ACC112 (cell line): ENCODE results near the gene EMP3.

Source experiments
- H2AFZ ChIP-seq: fragments of 200-600 bp; sonication (generic); one replicate; pipeline ENCODE4 v1.6.0; 2017; ENCODE audit warnings: antibody characterized with exemption, low read length; ENCODE audit not compliant: unreplicated experiment
- H3K27ac ChIP-seq: fragments of 200-600 bp; sonication (generic); 2 replicates; pipeline ENCODE4 v1.5.1; 2014; ENCODE audit warnings: low read depth, mild to moderate bottlenecking, antibody characterized with exemption, low read length, moderate library complexity
- H3K27me3 ChIP-seq: fragments of 200-600 bp; sonication (generic); 2 replicates; pipeline ENCODE4 v1.6.1; 2014; ENCODE audit warnings: mild to moderate bottlenecking, antibody characterized with exemption, low read length, moderate library complexity, mixed read lengths; ENCODE audit not compliant: insufficient read depth
- H3K36me3 ChIP-seq: fragments of 200-600 bp; sonication (generic); 2 replicates; pipeline ENCODE4 v1.6.1; 2016; ENCODE audit warnings: mild to moderate bottlenecking, antibody characterized with exemption, low read length, moderate library complexity, mixed read lengths; ENCODE audit not compliant: insufficient read depth
- H3K4me1 ChIP-seq: fragments of 200-600 bp; sonication (generic); one replicate; pipeline ENCODE4 v1.6.1; 2016; ENCODE audit warnings: low read length, mixed read lengths; ENCODE audit not compliant: insufficient read depth, unreplicated experiment, control insufficient read depth
- H3K4me3 ChIP-seq: fragments of 200-600 bp; sonication (generic); 2 replicates; pipeline ENCODE4 v1.5.1; 2014; ENCODE audit warnings: mild to moderate bottlenecking, low read depth, low read length
- H3K79me2 ChIP-seq: fragments of 200-600 bp; sonication (generic); one replicate; pipeline ENCODE4 v1.6.0; 2016; ENCODE audit warnings: low read length; ENCODE audit not compliant: control insufficient read depth, unreplicated experiment, insufficient read depth

Gene EMP3

DNA sequence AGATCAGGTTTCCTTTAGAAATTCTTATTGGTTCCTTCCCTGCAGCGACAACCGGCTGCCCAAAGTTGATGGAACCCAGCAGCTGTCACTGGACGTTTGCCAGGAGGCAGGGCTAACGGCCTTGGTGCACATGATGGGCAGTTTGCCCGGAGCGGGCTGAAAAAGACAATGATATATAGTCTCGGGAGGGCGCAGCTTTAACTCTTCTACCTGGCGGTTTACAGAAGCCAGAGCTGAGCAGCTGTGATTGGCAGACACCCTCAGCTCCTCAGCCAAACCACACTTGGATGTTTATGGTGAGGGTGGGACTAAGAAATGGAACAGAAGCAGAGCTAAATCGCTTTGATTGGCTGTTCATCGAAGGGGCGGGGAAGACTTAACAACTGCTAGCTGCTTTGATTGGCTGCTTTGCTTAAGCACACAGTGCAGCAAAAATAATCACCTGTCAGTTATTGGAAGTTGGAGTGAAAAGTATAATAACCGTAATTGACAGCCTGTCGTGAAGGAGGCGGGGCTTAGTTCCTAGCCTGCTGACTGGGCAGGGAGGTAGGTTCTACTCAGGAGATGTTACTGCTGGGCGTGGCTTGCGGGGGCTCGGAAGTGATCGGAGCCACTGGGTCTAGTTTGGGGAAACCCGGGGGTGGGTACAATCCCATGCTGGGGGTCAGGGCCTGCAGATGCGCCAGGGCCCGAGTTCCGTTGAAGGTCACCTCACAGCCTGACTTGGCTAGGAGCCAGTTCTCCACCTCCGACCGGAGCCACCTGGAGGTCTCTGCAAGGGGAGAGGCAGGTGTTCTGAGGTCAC is 7.5 kb downstream of the EMP3 start:
- Histone ChIP-seq H3K27ac (peak overlapping the region; percentile 21; the same call in 1 of the 2 replicates), H3K4me1 (no peaks in the 10 kb centered on the region), H3K79me2 (peaks cover 13% of the 10 kb centered on the region), H3K27me3 (no peaks in the 10 kb centered on the region), H2AFZ (no peak overlapping the region), H3K4me3 (peak overlapping the region; percentile 60), H3K36me3 (peaks cover 14% of the 10 kb centered on the region; the same call in 1 of the 2 replicates)

DNA sequence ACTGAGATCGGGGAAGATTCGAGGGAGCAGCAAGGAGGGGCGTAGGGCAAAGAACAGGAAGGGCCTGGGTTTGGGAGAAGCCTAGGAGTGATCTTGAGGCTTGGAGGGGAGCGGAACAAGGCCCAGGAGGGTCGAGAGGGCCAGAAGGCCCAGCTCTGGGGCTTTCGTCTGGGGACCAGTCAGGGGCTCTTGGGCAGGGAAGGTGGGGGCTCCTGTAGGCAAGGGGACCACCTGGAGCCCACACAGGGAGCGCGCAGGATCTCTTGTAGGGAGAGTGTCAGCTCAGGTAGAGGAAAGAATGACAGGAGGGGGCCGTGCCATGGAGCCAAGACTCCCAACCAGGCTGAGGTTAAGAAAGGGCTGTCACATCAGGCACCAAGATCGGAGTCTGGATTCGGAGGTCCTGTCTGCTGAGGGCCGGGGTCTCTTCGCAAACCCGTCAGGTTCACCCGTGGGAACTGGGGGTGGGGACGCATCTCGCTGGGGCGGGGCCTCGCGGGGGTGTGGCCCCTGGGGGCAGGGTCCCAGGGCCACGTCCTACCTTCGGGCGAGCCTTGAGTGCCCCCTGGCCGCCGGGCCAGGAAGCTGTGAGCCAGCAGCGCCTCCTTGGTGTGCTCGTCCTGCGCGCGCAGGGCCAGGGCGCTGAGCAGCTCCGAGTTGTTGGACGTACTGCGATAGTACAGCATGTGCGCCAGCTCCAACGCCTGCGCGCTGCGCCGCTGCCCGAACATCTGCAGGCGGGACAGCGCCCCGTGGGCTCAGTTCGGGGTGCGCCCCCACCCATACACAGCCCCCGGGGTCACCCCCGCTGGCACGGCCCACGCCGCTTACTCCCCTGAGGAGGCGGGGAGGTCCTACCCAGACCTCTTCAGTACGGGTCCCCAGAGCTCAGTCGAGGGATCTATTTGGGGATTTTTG is 8.4 kb downstream of the EMP3 start:
- H2AFZ ChIP-seq = no peak overlapping the region
- H3K4me1 ChIP-seq = no peaks in the 10 kb centered on the region
- no peaks in the 10 kb centered on the region for H3K27me3 ChIP-seq
- H3K36me3 ChIP-seq = peaks cover 9% of the 10 kb centered on the region; the same call in 1 of the 2 replicates
- H3K4me3 ChIP-seq = peak overlapping the region; percentile 74
- H3K27ac ChIP-seq = peak overlapping the region; percentile 21; the same call in 1 of the 2 replicates
- peaks cover 7% of the 10 kb centered on the region for H3K79me2 ChIP-seq

DNA sequence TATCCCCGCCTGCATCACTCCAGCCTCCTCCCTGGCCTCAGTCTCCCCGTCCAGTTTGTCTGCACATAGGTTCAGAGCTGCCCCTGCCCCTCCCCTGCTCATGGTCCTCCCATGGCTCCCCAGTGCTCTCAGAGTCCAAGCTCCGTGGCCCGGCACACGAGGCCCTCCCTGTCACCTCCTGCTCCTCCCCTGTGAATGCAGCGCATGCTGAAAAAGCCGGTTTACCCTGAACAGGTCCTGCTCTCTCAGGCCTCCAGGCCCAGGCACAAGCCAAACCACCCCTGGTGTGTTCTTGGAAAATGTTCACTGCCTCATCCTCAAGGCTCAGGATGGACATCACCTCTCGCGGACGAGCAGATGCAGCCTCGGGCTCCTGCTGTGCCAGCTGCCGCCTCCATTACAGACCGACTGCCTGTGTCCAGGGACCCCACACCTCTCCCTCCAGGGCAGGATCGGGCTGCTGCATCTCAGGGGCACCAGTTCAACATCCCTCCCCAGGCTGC is 13.0 kb downstream of the EMP3 start:
- H3K36me3 ChIP-seq = no peaks in the 10 kb centered on the region
- H2AFZ ChIP-seq = no peak overlapping the region
- H3K4me1 ChIP-seq = peaks cover 2% of the 10 kb centered on the region
- no peak overlapping the region for H3K27ac ChIP-seq
- H3K4me3 ChIP-seq = no peak overlapping the region
- H3K27me3 ChIP-seq = no peaks in the 10 kb centered on the region
- H3K79me2 ChIP-seq = no peaks in the 10 kb centered on the region

GRCh38 chr19:48338802-48339503 is 13.6 kb downstream of the EMP3 start:
- no peaks in the 10 kb centered on the region for H3K27me3 ChIP-seq
- H3K79me2 ChIP-seq = no peaks in the 10 kb centered on the region
- peaks cover 2% of the 10 kb centered on the region for H3K4me1 ChIP-seq
- no peaks in the 10 kb centered on the region for H3K36me3 ChIP-seq
- H3K27ac ChIP-seq = no peak overlapping the region
- no peak overlapping the region for H2AFZ ChIP-seq
- H3K4me3 ChIP-seq = no peak overlapping the region

DNA sequence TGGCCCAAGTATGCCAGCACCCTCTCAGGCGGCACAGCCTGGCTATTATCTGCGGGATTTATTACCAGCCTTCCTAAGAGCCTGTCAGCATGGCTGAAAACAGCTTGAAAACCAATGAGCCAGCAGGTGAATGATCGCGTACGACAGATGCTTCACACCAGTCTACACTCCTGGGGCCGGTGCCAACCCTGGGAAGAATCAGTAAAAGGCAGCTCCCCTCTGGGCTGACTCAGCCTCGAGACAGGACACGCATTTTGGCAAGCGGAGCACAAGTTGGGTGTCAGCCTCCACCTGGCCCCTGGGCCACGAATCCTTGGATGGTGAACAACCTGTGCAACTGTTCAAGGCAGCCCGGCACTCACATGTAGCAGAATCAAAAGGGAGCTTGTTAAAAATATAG is 15.6 kb downstream of the EMP3 start:
- no peak overlapping the region for H3K27ac ChIP-seq
- no peak overlapping the region for H3K4me3 ChIP-seq
- no peaks in the 10 kb centered on the region for H3K27me3 ChIP-seq
- no peak overlapping the region for H2AFZ ChIP-seq
- H3K79me2 ChIP-seq = no peaks in the 10 kb centered on the region
- H3K36me3 ChIP-seq = no peaks in the 10 kb centered on the region
- peaks cover 2% of the 10 kb centered on the region for H3K4me1 ChIP-seq

GRCh38 chr19:48341515-48342413 is 16.4 kb downstream of the EMP3 start:
- no peaks in the 10 kb centered on the region for H3K27me3 ChIP-seq
- H3K4me3 ChIP-seq = no peak overlapping the region
- peaks cover 2% of the 10 kb centered on the region for H3K4me1 ChIP-seq
- H3K36me3 ChIP-seq = no peaks in the 10 kb centered on the region
- H2AFZ ChIP-seq = no peak overlapping the region
- H3K79me2 ChIP-seq = no peaks in the 10 kb centered on the region
- no peak overlapping the region for H3K27ac ChIP-seq

- H3K27me3 ChIP-seq = no peaks in the 10 kb centered on the region
- no peaks in the 10 kb centered on the region for H3K36me3 ChIP-seq
- H3K4me3 ChIP-seq = no peak overlapping the region
- no peak overlapping the region for H3K27ac ChIP-seq
- H3K4me1 ChIP-seq = peaks cover 2% of the 10 kb centered on the region
- H2AFZ ChIP-seq = no peak overlapping the region
- no peaks in the 10 kb centered on the region for H3K79me2 ChIP-seq
Observed at GRCh38 chr19:48342414-48342738, 17.0 kb downstream of the EMP3 start.

GRCh38 chr19:48342841-48343540 is 17.6 kb downstream of the EMP3 start:
- Histone ChIP-seq H3K4me1 (peaks cover 2% of the 10 kb centered on the region), H3K36me3 (no peaks in the 10 kb centered on the region), H3K4me3 (no peak overlapping the region), H2AFZ (no peak overlapping the region), H3K79me2 (no peaks in the 10 kb centered on the region), H3K27me3 (no peaks in the 10 kb centered on the region), H3K27ac (no peak overlapping the region)

GRCh38 chr19:48344892-48345291 is 19.5 kb downstream of the EMP3 start:
- H3K79me2 ChIP-seq = no peaks in the 10 kb centered on the region
- no peaks in the 10 kb centered on the region for H3K36me3 ChIP-seq
- no peak overlapping the region for H2AFZ ChIP-seq
- H3K27me3 ChIP-seq = no peaks in the 10 kb centered on the region
- H3K4me1 ChIP-seq = peaks cover 2% of the 10 kb centered on the region
- H3K4me3 ChIP-seq = no peak overlapping the region
- H3K27ac ChIP-seq = no peak overlapping the region
